Prostate gland (tissue), 2 donors: ENCODE data around the gene RPL18.

Source experiments
- CTCF ChIP-seq, 4 experiments: fragments of 200-600 bp in 2 of 4; fragments of 450-650 bp in 2 of 4; sonication (generic) in 2 of 4; IDR thresholded peaks; 1 replicate in 3 of 4; 2 replicates in 1 of 4; pipeline ENCODE4 v1.5.1; 2016 to 2019; ENCODE audit warnings: antibody characterized with exemption in 4 of 4, mild to moderate bottlenecking in 2 of 4, moderate library complexity in 2 of 4
- POLR2A ChIP-seq: fragments of 450-650 bp; IDR thresholded peaks from one replicate; pipeline ENCODE4 v1.6.1; 2016; ENCODE audit warnings: antibody characterized with exemption, mild to moderate bottlenecking
- POLR2AphosphoS5 ChIP-seq: sonication (generic); formaldehyde crosslinking; IDR thresholded peaks from one replicate; pipeline ENCODE4 v1.6.1; 2017; ENCODE audit warnings: antibody characterized with exemption

DNA sequence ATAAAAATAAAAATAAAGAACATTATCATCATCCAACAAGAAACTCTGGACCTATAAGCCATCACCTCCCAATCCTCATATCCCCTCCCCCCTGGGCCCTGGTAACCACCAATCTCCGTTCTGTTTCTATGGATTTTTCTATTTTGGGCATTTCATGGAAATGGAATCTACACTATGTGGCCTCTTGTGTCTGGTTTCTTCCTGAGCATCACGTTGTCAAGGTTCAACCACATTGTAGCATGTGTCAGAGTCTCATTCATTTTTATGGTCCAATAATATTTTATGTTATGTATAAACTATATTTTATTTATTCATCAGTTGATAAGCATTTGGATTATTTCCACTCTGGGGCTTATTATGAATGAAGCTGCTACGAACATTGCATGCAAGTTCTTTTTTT lies 40.1 kb downstream of the RPL18 start:
- TF ChIP-seq CTCF (IDR thresholded peaks at IDR 0.05) (no peak), POLR2A (no peak), POLR2AphosphoS5 (no peak)
